GM18511 (cell line): Measurements from ENCODE around the gene C4A.
"Not testable (repeated sequence)": the region's sequence is repeated elsewhere in the genome, so short reads cannot be mapped to it uniquely, and the experiment has no call there.

Source experiments
- ATAC-seq: cut with Tn5 transposase; IDR thresholded peaks from one replicate; pipeline ENCODE4 v1.9.1; 2021; ENCODE audit warnings: mild to moderate bottlenecking, moderate library complexity; ENCODE audit not compliant: unreplicated experiment

C4A gene

DNA sequence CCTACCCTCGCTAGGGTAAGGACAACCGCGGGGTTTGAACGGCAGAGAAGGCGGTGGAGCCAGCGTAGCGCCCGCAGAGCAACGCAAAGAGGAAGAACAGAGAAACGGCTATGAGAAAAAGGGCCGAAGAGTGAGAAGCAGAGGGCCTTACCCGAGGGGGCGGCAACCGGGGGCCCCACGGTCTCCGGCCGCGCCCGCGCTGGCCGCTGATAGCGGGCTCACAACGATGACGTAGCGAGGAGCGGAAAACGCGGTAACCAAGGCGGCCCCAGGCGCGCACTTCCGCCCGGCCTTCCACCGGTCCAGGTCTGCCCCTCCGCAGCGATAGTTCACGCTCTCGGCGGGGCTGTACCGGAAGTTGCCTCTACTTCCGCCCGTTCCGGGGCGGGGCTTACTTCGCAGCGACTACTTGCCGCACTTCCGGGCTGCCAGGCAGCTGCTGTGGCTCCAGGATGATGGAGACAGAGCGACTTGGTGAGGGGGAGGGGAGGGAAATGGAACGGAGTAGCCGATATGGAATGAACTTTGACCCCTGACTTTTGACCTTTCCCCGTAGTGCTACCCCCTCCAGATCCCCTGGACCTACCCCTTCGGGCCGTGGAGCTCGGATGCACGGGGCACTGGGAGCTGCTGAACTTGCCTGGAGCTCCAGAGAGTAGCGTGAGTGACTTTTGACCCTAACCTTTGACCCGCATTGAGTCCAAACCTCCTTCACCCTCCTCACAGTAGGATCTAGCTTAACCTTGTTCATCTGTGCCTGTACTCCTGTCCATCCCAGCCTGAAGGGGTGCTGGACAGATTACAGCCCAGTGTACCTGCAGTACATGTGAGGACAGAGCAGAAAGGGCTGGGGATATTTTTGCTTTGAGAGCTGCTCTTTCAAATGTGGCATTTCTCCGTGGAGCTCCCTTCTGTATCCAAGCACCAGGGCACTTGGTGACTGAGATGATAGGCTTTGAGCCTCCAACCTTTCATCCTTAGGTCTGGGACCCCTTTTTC, 22.8 kb upstream of the C4A start, which contains the start of the genes NELFE and SKIC2:
Gene NELFE (minus strand): TSS at position 231 of the 999 bp plus-strand sequence. CDS start 525 bp downstream, outside the sequence.
Gene SKIC2 (plus strand): TSS at position 435 of the 999 bp plus-strand sequence. CDS start 18 bp downstream, at position 453.
- ATAC-seq: peak; percentile 99

DNA sequence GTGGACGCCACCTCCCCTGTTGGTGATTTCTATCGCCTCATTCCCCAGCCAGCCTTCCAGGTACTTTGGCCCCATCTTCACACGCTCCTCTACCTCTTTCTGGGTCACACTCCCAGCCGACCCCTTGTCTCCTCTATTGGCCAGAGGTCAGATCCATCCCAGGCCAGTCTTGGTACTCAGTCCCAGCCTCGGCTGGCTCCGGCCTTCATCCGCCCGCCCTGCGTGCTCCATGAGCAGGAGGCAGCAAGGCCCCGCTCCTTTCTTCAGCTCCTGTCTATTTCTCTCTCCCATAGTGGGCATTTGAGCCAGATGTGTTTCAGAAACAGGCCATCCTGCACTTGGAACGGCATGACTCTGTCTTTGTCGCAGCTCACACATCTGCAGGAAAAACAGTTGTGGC, 20.2 kb upstream of the C4A start:
- no peak for ATAC-seq

DNA sequence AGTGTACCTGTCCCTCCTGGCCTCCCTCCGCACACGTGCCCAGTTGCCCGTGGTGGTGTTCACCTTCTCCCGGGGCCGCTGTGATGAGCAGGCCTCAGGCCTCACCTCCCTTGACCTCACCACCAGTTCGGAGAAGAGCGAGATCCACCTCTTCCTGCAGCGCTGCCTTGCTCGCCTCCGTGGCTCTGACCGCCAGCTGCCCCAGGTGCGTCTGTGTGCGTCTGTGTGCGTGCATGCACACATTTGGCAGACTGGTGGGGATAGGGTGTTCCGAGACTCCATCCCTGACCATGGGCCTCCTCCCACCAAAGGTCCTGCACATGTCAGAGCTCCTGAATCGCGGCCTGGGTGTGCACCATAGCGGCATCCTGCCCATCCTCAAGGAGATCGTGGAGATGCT, 17.9 kb upstream of the C4A start:
- no peak for ATAC-seq

DNA sequence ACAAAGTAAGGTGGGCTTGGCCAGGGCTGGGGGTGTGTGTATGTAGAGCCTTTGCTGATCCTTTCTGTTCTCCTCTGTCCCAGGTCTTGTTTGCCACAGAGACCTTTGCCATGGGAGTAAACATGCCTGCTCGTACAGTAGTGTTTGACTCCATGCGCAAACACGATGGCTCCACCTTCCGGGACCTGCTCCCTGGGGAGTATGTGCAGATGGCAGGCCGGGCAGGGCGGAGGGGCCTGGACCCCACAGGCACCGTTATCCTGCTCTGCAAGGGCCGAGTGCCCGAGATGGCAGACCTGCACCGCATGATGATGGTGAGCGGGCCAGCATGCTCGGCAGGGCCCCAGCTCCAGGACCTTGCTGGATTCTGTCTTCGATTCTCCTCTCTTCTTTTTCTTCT, 16.2 kb upstream of the C4A start:
- no peak for ATAC-seq

DNA sequence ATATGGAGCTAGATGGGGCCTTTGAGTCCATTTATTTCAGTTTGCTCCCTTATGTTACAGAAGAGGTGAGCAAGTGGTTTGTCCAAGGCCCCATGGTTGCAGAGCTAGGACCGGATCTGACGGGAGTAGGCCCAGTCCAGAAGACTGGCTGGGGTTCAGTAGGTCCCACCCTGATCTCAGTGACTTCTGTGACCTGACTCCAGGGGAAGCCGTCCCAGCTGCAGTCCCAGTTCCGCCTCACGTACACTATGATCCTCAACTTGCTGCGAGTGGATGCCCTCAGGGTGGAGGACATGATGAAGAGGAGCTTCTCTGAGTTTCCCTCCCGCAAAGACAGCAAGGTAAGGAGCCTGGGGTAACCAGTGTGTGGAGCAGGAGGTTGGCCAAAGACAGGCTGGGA, 15.4 kb upstream of the C4A start:
- ATAC-seq: no peak

DNA sequence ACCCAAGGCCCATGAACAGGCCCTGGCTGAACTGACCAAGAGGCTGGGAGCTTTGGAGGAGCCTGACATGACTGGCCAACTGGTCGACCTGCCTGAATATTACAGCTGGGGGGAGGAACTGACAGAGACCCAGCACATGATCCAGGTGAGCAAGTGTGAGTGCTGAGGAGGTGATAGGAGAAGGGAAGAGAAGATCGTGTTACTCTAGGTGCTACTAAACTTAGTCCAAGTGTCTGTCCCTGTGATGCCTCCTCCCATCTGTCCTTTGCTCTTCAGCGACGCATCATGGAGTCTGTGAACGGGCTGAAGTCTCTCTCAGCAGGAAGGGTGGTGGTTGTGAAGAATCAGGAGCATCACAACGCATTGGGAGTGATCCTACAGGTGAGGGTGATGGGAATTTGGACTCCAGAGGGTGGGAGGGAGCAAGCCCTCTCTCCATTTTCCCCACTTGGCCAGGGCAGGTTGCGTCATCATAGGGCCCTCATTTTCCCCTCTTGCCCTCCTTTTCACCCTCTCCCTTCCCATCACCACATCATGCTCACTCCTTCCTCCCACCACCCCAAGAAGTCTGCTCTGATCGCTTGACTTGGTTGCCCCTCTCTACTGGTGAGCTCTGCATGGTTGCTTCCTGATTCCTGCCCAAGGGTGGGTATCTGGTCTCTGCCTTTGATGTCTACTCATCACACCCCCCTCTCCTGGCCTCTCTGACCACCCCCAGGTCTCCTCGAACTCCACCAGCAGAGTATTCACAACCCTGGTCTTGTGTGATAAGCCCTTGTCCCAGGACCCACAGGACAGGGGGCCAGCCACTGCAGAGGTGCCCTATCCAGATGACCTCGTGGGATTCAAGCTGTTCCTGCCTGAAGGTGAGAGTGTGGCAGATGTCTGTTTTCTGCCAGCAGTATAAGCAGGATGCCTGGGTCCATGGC, 14.6 kb upstream of the C4A start:
- no peak for ATAC-seq

DNA sequence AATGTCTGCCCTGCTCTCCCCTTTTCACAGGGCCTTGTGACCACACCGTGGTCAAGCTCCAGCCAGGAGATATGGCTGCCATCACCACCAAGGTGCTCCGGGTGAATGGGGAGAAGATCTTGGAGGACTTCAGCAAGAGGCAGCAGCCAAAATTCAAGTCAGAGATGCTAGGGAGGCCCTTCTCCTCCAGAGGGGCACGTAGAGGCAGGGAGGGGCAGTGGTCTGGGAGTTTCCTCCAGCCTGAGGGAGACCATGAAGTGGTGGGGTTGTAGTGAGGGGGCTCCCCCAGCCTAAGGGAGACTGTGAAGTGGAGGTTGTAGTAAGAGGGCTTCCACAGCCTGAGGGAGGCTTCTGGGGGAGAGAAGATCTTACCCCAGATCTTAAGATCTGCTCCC, 13.9 kb upstream of the C4A start:
- ATAC-seq: no peak

DNA sequence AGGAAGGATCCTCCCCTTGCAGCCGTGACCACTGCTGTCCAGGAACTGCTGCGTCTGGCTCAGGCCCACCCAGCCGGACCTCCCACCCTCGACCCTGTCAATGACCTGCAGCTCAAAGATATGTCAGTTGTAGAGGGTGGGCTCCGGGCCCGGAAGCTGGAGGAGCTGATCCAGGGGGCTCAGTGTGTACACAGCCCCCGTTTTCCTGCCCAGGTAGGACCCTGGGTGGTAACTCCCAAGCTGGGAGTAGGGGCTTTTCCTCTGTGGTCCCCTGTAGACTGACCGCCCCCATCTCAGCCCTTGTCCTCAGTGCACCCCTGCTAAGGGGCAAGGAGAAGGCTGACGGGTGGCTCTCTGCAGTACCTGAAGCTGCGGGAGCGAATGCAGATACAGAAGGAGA, 13.5 kb upstream of the C4A start:
- no peak for ATAC-seq

DNA sequence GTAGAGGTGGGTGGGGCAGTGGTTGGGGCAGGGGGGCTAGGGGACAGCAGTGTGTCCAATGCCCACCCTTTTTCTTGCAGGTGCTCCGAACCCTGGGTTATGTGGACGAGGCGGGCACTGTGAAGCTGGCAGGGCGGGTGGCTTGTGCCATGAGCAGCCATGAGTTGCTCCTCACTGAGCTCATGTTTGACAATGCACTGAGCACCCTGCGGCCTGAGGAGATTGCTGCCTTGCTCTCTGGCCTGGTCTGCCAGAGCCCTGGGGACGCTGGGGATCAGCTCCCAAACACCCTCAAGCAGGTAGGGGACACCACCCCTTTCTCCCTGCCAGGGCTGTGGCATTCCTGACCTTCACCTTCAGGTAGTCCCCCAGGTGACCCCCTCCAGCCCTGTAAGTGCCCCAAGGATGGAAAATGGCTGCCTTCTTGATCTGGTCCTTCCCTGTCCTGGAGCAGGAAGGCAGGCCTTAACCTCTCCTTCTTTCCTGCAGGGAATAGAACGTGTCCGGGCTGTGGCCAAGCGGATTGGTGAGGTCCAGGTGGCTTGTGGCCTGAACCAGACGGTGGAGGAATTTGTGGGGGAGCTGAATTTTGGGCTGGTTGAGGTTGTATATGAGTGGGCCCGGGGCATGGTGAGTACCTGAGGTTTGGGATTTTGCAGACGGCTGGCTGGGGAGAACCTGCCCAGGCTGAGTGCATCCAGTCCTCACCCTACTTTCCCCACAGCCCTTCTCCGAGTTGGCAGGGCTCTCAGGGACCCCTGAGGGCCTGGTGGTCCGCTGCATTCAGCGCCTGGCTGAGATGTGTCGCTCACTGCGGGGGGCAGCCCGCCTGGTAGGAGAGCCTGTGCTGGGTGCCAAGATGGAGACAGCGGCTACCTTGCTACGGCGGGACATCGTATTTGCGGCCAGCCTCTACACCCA, 12.8 kb upstream of the C4A start:
- ATAC-seq: no peak

DNA sequence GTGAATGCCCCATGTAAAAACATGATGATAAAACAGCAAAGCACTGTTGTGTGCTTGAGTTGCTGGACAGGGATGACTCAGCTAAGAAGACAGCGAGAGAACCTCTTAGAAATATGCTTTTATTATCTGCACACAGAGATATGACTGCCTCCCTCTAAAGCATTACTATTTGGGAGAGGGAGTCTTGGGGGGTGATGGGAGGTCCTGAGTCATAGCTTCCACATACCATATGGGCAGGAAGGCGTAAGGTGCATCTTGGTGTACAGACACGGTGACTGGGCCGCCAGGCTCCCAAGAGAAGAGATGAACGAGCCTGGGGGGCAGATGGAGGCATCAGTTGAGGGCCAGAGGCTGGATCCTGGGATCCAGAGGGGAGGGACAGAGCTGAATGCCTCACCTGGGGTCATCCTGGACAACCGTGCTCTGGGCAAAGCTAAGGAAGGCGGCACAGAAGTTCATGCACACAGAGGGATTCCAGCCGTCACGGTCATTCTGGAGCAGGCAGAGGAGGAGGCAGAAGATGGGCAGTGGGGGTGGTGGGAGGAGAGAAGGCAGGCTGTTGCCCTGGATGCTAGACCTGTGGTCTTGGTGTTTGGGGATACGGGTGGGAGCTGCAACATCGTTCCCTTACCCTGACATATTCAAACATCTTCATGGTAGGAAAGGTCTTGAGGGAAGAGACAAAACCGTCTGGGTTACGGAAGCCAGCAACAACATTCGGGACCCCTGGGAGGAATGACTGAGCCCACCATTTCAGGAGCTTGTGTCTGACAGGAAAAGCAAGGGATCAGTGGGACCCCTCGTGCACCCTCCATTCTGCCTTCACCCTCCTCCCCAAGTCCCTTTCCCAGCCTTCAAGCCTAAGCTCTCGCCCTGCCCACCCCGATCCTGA, 11.9 kb upstream of the C4A start:
- no peak for ATAC-seq

DNA sequence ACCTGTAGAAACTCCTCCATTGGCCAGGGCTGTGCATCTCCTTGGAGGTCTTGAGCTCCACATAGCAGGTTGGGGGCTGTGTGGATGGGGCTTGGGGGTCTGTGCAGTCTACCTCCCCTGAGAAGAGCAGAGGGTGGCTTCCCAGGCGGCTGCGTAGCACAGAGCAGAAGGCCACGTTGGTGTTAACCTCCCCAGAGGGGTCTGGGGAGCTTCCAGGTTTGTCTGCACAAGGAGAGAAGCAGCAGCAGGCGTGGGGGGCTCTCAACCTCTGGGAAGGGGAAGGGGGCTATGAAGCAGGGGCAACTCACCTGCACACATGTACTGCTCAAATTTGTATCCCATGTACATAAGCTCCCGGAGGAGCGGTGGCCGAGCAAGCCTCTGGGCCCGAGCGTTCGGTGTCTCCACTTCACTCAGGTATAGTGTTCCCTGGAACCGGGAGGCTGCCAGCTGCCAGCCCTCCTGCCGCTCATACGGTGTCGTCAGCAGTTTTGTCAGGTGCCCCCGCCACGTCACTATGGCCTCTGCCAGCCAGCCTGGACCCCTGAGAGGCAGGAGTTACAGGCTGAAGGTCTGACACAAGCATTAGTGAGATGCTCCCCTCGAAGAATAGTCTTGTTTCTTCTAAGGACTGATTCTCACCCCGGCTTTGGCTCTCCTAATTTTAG, 11.1 kb upstream of the C4A start:
- ATAC-seq: no peak

DNA sequence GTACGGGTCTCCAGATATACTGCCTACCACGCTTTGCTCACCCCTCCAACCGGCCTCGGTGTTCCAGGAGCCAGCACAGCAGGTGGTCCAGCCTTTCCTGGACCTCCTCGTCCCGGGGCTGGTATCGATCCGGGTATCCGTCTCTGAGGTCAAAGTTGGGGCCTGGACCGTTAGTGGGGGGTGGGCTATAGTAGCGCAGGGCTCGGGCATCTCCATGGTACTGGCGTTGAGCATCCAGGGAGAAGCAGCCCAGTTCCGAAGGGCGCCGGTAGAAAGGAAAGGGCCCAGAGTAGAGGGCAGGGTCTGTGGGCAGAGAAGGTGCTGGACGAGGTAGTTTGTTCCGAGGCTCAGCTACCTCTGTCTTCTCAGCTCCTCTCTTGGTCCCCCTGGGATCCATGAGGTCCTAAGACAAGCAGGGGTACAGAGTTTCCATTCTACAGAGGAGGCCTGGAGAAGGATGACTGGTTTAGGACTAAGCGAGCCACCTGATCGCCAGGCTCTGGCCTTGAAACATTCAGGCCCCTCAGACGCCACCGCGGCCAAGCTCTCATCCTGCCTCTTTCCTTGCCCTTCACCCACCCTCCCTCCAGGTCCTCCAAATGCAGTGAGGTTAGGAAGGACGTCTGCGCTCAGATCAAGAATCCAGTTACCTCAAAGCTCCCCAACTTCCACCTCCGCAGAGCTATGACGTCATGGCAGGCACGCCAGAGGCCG, 10.4 kb upstream of the C4A start:
- no peak for ATAC-seq

DNA sequence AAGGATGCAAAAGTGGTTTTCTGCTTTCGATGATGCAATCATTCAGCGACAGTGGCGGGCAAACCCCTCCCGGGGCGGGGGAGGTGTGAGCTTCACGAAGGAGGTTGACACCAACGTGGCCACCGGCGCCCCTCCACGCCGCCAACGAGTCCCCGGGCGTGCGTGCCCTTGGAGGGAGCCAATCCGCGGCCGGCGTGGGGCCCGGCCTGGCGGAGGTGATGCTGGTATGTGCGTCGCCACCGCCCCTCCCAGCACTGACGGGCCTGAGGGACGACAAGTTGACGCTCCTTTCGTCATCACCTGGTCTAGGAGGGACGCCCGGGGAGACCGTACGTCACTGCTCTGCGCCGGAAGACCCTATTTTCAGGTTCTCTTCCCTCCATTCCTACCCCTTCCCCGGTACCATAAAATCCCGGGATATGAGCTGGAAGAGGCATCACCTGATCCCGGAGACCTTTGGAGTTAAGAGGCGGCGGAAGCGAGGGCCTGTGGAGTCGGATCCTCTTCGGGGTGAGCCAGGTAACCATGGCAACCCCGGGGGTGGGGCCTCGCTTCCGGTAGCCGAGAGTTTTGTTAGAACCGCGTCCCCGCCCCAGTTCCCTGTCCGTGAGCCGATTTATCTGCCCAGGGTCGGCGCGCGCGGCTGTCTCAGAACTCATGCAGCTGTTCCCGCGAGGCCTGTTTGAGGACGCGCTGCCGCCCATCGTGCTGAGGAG, 9.7 kb upstream of the C4A start, which contains the start of gene DXO:
Gene DXO (minus strand): TSS at position 146 of the 716 bp plus-strand sequence. CDS start 463 bp downstream, outside the sequence.
- peak; percentile 91 for ATAC-seq

DNA sequence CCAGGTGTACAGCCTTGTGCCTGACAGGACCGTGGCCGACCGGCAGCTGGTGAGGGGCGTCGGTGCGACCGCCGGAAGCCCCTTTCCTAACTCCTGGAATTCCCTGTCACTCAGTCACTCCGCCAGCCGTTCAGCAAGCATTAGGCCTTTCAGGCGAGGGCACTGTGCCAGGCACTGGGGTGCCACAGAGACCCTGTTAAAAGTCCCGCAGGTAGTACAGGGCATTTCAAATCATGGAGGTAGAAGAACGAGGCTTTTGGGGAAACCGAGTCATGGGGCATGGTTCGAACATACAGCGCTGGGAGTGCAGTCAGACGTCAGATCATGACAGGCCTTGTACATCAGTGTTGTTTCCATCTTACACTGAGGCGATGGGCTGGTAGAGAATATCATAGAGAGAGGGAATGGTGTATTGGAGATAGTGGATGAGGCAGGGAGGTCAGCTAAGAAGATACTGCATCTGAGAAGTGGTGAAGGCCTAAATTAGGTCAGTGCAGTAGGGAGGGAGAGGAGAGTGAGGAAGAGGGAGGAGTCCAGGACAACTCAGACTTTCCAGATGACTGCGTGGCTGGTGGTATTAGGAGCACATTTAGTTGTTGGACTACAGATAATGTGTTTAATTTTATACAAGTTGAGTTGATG, 9.0 kb upstream of the C4A start:
- ATAC-seq: no peak

DNA sequence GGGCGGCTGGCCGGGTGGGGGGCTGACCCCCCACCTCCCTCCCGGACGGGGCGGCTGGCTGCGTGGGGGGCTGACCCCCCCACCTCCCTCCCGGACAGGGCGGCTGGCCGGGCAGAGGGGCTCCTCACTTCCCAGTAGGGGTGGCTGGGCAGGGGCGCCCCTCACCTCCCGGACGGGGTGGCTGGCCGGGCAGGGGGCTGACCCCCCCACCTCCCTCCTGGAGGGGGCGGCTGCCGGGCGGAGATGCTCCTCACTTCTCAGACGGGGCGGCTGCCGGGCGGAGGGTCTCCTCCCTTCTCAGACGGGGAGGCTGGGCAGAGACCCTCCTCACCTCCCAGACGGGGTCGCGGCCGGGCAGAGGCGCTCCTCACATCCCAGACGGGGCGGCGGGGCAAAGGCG, 5.8 kb upstream of the C4A start:
- not testable (repeated sequence) for ATAC-seq

DNA sequence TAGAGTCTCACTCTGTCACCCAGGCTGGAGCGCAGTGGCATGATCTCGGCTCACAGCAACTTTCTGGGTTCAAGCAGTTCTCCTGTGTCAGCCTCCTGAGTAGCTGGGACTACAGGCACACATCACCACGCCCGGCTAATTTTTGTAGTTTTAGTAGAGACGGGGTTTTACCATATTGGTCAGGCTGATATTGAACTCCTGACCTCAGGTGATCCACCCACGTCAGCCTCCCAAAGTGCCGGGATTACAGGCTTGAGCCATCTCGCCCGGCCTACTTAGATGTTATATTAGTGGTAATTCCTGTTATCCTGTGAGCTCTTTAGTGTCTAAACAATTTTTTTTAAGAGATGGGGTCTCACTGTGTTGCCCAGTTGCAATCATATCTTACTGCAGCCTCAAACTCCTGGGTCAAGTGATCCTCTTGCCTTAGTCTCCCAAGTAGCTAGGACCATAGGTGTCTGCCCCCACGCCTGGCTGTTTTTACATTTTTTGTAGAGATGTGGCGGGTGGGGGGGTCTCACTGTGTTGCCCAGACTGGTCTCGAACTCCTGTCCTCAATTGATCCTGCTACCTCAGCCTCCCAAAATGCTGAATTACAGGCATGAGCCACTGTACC, 3.9 kb upstream of the C4A start:
- no peak for ATAC-seq
